Uterus (tissue), 2 donors: ENCODE data around the gene RFX2.

Source experiments
- POLR2A ChIP-seq, 2 donors: fragments of 450-650 bp; IDR thresholded peaks; one replicate each; pipeline ENCODE4 v1.6.1; 2016; ENCODE audit warnings: antibody characterized with exemption in 2 of 2, mild to moderate bottlenecking in 1 of 2, moderate library complexity in 1 of 2
- TF ChIP-seq, protein P1 (sequence below), 4 experiments: fragments of 200-600 bp in 2 of 4; fragments of 450-650 bp in 2 of 4; sonication (generic) in 2 of 4; IDR thresholded peaks; one replicate each; pipeline ENCODE4 v1.5.1; 2016 to 2019; ENCODE audit warnings: antibody characterized with exemption in 4 of 4, mild to moderate bottlenecking in 2 of 4, moderate library complexity in 1 of 4

DNA sequence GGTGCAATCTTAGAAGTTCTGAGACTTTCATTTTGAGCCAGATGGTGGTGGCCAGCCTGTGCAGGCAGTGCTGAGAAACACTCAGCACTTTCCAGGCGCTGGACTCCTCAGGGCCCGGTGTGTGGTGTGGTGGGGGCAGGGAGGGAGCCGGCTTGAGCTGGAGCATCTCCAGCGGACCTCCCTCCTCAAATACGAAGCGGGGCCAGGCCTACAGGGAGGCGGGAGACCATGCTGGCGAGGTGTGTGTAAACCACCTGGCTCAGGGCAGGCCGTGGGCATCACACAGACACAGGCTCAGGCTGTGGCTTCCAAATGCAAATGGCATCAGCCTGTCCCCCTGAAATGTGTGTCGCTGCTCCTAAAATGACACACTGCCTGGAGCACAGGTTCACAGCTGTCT is 99.1 kb downstream of the RFX2 start:
- TF ChIP-seq, protein P1, sequence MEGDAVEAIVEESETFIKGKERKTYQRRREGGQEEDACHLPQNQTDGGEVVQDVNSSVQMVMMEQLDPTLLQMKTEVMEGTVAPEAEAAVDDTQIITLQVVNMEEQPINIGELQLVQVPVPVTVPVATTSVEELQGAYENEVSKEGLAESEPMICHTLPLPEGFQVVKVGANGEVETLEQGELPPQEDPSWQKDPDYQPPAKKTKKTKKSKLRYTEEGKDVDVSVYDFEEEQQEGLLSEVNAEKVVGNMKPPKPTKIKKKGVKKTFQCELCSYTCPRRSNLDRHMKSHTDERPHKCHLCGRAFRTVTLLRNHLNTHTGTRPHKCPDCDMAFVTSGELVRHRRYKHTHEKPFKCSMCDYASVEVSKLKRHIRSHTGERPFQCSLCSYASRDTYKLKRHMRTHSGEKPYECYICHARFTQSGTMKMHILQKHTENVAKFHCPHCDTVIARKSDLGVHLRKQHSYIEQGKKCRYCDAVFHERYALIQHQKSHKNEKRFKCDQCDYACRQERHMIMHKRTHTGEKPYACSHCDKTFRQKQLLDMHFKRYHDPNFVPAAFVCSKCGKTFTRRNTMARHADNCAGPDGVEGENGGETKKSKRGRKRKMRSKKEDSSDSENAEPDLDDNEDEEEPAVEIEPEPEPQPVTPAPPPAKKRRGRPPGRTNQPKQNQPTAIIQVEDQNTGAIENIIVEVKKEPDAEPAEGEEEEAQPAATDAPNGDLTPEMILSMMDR (IDR thresholded peaks at IDR 0.05): no peak
- TF ChIP-seq POLR2A (IDR thresholded peaks at IDR 0.05): no peak
